ENCODE measurements around the gene EP300.

GRCh38 chr22:41110968-41111367 is 18.6 kb downstream of the EP300 start:
- TF ChIP-seq EZH2phosphoT487 (IDR thresholded peaks at IDR 0.05; ENCODE audit: borderline replicate concordance, low read length) (no peak), CTCF (conservative IDR thresholded peaks at IDR 0.05; ENCODE audit: low read depth, low read length) (no peak), EZH2 (IDR thresholded peaks at IDR 0.05; ENCODE audit: low read length, unreplicated experiment) (no peak)
